HG02981 (cell line): ENCODE data around the gene HSDL2.
"Not testable (repeated sequence)": the region's sequence is repeated elsewhere in the genome, so short reads cannot be mapped to it uniquely, and the experiment has no call there.

Source experiments
- ATAC-seq: cut with Tn5 transposase; IDR thresholded peaks from one replicate; pipeline ENCODE4 v1.9.1; 2021; ENCODE audit warnings: mild to moderate bottlenecking, moderate library complexity; ENCODE audit not compliant: unreplicated experiment

Gene HSDL2

DNA sequence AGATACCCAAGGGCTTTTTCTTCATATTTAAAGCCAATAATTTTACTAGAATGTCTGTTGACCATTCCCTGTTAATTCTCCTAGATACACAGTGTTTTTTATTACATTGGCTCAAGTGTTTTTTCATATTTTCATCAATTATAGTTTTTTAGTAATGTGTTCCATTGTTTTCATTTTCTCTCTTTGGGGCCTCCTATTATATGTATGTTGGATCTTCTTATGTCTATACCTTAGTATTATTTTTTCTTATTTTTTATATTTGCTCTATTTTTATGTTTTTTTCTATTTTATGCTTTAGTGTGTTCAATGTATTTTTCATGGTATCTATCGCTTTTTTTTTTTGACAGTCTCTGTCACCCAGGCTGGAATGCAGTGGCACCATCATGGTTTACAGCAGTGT lies 114.2 kb downstream of the HSDL2 start:
- no peak for ATAC-seq

- no peak for ATAC-seq
Observed at GRCh38 chr9:112495614-112496013, 115.7 kb downstream of the HSDL2 start.

DNA sequence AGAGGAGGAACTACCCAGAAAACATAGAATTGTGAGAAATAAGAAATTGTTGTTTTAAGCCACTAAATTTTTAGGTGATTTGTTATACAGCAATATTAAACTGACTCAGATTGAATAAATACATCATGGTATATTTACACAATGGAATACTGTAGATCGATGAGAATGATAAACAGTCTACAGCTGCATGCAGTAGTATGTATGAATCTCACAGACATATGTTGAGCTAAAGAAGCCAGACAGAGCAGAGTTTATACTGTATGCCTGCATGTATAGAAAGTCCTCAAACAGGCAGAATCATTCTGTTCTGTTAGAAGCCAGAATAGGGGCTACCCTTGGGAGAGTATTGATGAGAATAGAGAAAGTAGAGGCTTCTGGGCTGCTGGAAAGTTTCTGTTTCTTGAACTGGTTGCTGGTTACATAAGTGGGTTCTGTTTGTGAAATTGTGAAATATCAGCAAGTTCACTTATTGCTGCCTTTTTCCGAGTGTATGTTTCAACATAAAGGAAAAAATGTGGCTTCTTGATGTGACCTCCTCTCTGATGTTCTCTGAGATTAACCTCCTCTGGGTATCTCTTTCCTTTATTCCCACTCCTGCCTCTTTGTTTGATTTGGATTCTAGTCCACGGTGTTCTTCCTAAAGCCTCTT lies 116.3 kb downstream of the HSDL2 start:
- no peak for ATAC-seq

DNA sequence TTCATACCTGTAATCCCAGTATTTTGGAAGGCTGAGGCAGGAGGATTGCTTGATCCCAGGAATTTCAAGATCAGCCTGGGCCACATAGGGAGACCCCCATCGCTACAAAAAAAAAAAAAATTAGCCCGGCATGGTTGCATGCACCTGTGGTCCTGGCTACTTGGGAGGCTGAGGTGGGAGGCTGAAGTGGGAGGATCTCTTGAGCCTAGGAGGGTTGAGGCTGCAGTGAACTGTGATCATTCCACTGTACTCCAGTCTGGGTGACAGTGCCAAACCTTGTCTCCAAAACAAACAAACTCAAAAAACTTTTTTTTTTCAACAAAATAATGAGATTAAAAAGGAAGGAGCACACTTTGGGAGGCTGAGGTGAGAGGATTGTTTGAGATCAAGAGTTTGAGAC lies 120.9 kb downstream of the HSDL2 start:
- no peak for ATAC-seq

DNA sequence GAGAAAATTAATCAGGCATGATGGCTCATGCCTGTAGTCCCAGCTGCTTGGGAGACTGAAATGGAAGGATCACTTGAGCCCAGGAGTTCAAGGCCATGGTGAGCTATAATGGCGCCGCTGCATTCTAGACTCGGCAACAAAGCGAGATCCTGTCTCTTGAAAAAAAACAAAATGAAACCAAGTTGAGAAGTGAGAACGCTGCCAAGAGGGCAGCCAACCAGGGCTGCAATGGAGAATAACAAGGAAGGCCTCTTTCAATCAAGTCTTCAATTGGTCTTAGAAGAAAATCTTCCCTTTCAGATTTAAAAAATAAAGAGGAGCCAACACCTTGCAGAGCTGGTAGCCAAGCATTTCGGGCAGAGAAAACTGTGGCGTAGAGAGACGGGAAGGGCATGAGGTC lies 121.4 kb downstream of the HSDL2 start:
- ATAC-seq = no peak

DNA sequence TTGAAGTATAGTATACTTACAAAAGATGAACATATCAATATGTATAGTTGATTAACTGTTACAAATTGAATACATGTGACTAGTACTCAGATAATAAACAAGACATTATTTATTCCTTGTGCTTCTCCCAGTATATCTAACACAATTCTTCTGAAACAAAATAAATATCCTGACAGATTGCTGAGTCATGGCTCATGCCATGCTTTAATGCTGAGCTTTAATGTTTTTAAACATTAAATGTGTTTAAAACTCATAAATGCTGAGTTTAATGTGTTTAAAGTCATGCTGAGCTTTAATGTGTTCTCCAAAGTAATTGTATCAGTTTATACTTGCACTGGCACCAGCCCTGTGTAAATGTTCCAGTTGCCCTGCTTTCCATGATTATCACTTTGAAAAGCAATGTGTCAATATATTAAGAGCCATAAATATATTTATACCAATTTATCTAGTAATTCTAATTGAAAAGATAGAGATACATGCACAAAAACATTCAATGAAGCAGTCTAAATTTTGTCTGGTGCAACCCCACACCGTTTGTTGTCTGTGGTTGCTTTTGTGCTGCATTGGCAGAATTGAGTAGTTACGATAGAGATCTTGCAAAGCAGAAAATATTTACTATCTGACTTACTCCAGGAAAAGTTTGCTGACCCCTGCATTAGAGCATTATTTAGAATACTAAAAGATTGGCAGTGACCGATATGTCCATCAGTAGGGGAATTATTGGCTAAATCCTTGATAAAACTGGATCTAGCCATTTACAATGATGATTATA lies 122.5 kb downstream of the HSDL2 start:
- no peak for ATAC-seq

DNA sequence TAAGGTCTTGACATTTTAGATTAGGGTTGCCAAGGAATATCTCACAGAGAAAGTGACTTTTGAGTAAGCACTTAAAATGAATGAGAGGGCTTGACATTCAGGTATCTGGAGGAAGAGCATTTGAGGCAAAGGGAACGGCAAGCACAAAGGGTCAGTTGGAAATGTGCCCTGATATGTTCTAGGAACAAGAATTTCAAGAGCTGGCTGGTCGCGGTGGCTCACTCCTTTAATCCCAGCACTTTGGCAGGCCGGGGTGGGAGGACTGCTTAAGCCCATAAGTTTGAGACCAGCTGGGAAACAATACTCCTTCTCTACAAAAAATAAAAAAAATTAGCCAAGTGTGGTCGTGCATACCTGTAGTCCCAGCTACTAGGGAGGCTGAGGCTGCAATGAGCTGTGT lies 123.3 kb downstream of the HSDL2 start:
- no peak for ATAC-seq

- no peak for ATAC-seq
Observed at GRCh38 chr9:112505086-112505485, 125.2 kb downstream of the HSDL2 start.

GRCh38 chr9:112505607-112506006 lies 125.7 kb downstream of the HSDL2 start:
- no peak for ATAC-seq

DNA sequence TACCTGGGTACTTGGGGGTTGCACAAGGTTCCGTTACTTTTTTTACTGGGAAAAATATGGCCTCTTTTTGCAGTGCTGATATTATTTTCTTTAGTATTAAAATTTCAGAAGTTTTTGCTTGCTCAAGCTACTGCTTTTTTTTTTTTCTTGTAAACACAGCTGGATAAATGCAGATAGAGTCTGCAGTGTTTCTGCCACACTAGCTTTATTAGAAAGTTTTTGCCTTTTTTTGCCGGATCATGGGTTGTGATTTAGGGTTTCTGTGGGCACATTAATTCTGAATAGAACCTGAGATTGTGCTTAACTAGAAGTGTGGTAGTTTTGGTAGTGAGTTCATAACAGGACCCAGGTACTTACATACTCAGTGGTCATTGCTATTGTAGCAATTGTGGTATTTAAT lies 126.7 kb downstream of the HSDL2 start:
- ATAC-seq = no peak

DNA sequence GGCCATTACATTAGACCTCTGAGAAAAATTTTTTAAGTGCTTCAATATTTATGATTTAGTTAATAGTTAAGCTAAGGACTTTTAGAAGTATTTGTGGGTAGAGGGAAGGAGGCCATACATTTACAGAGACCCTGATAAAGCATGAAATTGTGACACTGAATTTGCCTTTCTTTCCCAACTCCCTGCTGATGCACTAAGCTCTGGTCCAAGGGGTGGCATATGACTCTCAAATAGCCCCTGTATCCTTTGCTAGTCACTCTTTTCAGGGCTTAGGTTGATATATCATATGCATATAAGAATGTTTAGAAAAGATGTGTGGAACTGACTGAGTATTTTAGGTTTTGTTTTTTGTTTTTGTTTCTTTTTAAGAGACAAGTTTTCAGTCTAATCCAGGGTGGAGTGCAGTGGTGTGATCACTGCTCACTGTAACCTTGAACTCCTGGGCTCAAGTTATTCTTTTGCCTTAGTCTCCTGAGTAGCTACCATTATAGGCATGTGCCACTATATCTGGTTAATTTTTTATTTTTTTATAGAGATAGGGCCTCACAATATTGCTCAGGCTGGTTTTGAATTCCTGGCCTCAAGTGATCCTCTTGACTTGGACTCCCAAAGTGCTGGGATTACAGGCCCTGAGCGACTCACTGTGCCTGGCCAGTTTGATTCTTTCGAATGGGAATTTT lies 127.2 kb downstream of the HSDL2 start:
- ATAC-seq = no peak

DNA sequence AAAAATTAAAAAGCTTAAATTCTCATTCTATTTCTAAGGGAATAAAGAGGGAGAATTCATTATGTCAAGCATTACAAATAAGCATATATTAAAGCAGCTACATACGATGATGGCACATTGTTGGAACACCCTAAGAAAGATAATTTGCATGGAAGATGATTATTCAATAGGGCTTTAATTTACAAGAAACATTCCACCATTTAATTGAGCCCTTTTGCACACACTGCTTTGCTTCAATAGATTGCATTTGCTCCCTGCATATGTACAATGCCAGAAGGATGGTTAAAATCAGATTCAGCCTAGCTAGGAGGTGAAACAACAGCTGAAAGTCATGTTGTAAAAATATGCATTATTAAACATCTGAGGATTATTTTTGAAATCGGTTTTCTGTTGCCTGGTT lies 128.5 kb downstream of the HSDL2 start:
- ATAC-seq = no peak

- ATAC-seq = not testable (repeated sequence)
Observed at GRCh38 chr9:112512377-112512776, 132.5 kb downstream of the HSDL2 start.

DNA sequence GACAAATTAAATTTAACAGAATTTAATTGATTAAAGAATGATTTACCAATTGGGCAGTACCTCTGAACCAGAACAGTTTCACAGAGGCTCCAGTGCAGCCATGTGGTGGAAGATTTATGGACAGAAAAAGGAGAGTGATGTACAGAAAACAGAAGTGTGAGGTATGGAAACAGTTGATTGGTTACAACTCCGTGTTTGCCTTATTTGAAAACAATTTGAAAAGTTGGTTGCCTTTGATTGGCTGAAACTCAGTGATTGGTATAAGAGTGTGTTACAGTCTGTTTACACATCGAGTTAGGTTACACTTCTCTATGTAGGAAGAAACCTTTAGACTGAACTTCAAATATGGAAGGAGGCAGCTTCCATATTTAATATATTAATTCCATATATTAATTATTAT lies 136.9 kb downstream of the HSDL2 start:
- ATAC-seq = no peak

- no peak for ATAC-seq
Observed at GRCh38 chr9:112520069-112520468, 140.2 kb downstream of the HSDL2 start.

DNA sequence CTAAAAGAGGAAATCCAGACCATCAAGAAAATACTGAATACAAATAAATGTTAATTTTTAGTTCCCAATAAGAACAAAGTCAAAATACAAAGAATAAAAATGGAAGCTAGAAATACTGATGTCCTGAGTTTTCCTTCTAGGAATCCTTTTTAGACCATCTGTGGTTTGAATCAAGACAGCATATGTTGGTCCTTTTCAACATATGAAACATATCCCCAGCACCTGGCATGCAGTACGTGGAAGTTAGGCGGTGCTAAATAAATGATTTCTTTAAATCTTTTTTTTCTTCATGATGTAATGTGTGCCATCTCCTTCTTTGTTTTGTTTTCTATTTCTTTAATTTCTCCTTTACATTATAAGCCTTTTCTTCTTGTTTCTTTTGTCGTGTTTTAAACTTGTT lies 140.7 kb downstream of the HSDL2 start:
- no peak for ATAC-seq
